IMR-90 (cell line): Measurements from ENCODE around the gene ZFPM1. TPM values are rescaled to one million over a fixed set of nuclear protein-coding genes. Genes with fewer than 3 reads are reported as not detected.
"Not testable (repeated sequence)": the region's sequence is repeated elsewhere in the genome, so short reads cannot be mapped to it uniquely, and the experiment has no call there.

ENCODE experiments used
- ATAC-seq: fragments of 200-7000 bp; cut with Tn5 transposase; 2 replicates; pipeline ENCODE4 v1.9.1; 2020; ENCODE audit warnings: low read depth, mild to moderate bottlenecking, moderate library complexity
- BruUV-seq: library from RNA; stranded (reverse); fragments of 400-500 nt; replicated peaks from 2 replicates; lab custom pipeline; 2021; lab: Mats Ljungman, UMichigan
- CTCF ChIA-PET: fragments of 300-600 bp; formaldehyde crosslinking; extraction: SDS; loops from one replicate; lab custom pipeline; 2021; ENCODE audit warnings: antibody characterized with exemption; lab: Yijun Ruan, JAX
- POLR2A ChIA-PET: fragments of 300-600 bp; sonication (Branson Sonifier 250); formaldehyde crosslinking; loops from one replicate; lab custom pipeline; 2022; ENCODE audit warnings: antibody characterized with exemption; ENCODE audit not compliant: unreplicated experiment; lab: Charles Lee
- DNase-seq: peaks from one replicate; pipeline ENCODE4 v3.0.0; 2013
- H2AFZ ChIP-seq: replicated peaks from 2 replicates; pipeline ENCODE3; 2013; ENCODE audit warnings: low read length, mild to moderate bottlenecking; ENCODE audit not compliant: poor library complexity
- H2AK5ac ChIP-seq: 2 replicates; pipeline ENCODE4 v1.6.1; 2013; ENCODE audit warnings: low read depth, low read length, inconsistent platforms
- H2AK9ac ChIP-seq: replicated peaks from 2 replicates; pipeline ENCODE3; 2013; ENCODE audit warnings: mild to moderate bottlenecking, low read depth, low read length, moderate library complexity; ENCODE audit not compliant: poor library complexity
- H2BK120ac ChIP-seq: 2 replicates; pipeline ENCODE4 v1.6.1; 2013; ENCODE audit warnings: low read depth, low read length, inconsistent platforms
- H2BK15ac ChIP-seq: 3 replicates; pipeline ENCODE4 v1.6.1; 2013; ENCODE audit warnings: low read depth, low read length, inconsistent platforms
- H2BK20ac ChIP-seq: 2 replicates; pipeline ENCODE4 v1.6.1; 2013; ENCODE audit warnings: low read depth, mild to moderate bottlenecking, inconsistent platforms, low read length, moderate library complexity
- H2BK5ac ChIP-seq: 2 replicates; pipeline ENCODE4 v1.6.1; 2013; ENCODE audit warnings: mild to moderate bottlenecking, low read depth, low read length, inconsistent platforms; ENCODE audit not compliant: poor library complexity, severe bottlenecking
- H3K14ac ChIP-seq: replicated peaks from 2 replicates; pipeline ENCODE4 v1.6.1; 2013; ENCODE audit warnings: low read depth, low read length, inconsistent platforms
- H3K18ac ChIP-seq: 2 replicates; pipeline ENCODE4 v1.6.1; 2013; ENCODE audit warnings: low read depth, low read length, control low read depth
- H3K23ac ChIP-seq: 2 replicates; pipeline ENCODE4 v1.6.1; 2013; ENCODE audit warnings: low read depth, low read length, inconsistent platforms
- H3K27ac ChIP-seq: 2 replicates; pipeline ENCODE4 v1.5.1; 2013; ENCODE audit warnings: mild to moderate bottlenecking, control low read depth, low read length; ENCODE audit not compliant: insufficient read depth
- H3K27me3 ChIP-seq: 2 replicates; pipeline ENCODE4 v1.6.1; 2013; ENCODE audit warnings: low read length; ENCODE audit not compliant: control insufficient read depth, insufficient read depth
- H3K36me3 ChIP-seq: 2 replicates; pipeline ENCODE4 v1.6.1; 2013; ENCODE audit warnings: low read length, mixed read lengths; ENCODE audit not compliant: control insufficient read depth, insufficient read depth
- H3K4ac ChIP-seq: 2 replicates; pipeline ENCODE4 v1.6.1; 2013; ENCODE audit warnings: low read depth, low read length, inconsistent platforms
- H3K4me1 ChIP-seq: 2 replicates; pipeline ENCODE4 v1.6.1; 2013; ENCODE audit warnings: low read length, mixed read lengths; ENCODE audit not compliant: control insufficient read depth, insufficient read depth
- H3K4me2 ChIP-seq: 2 replicates; pipeline ENCODE4 v1.6.1; 2013; ENCODE audit warnings: low read depth, mild to moderate bottlenecking, control low read depth, low read length, moderate library complexity
- H3K4me3 ChIP-seq: 2 replicates; pipeline ENCODE4 v1.5.1; 2013; ENCODE audit warnings: low read depth, mild to moderate bottlenecking, control low read depth, low read length, moderate library complexity; ENCODE audit not compliant: insufficient read depth
- H3K56ac ChIP-seq: 2 replicates; pipeline ENCODE4 v1.6.1; 2013; ENCODE audit warnings: low read length, inconsistent platforms; ENCODE audit not compliant: insufficient read depth; ENCODE audit errors: extremely low read depth
- H3K79me1 ChIP-seq, 2 experiments: 2 replicates each; pipeline ENCODE4 v1.6.1; 2013; ENCODE audit warnings: low read length in 2 of 2, inconsistent platforms in 1 of 2, low read depth in 1 of 2
- H3K9ac ChIP-seq: 2 replicates; pipeline ENCODE4 v1.6.1; 2013; ENCODE audit warnings: low read depth, low read length, control low read depth
- H3K9me1 ChIP-seq: 2 replicates; pipeline ENCODE4 v1.6.1; 2013; ENCODE audit warnings: low read length, inconsistent platforms; ENCODE audit not compliant: insufficient read depth
- H3K9me3 ChIP-seq: 2 replicates; pipeline ENCODE4 v1.6.1; 2013; ENCODE audit warnings: low read length; ENCODE audit not compliant: control insufficient read depth, insufficient read depth
- H4K20me1 ChIP-seq: 2 replicates; pipeline ENCODE4 v1.6.1; 2013; ENCODE audit warnings: low read length, inconsistent platforms; ENCODE audit not compliant: insufficient read depth
- H4K5ac ChIP-seq: 2 replicates; pipeline ENCODE4 v1.6.1; 2013; ENCODE audit warnings: mild to moderate bottlenecking, low read depth, low read length, control low read depth
- H4K8ac ChIP-seq, 2 experiments: 2 replicates each; pipeline ENCODE4 v1.6.1; 2013; ENCODE audit warnings: low read depth in 2 of 2, low read length in 2 of 2, control low read depth in 1 of 2, inconsistent platforms in 1 of 2
- H4K91ac ChIP-seq: 2 replicates; pipeline ENCODE4 v1.6.1; 2013; ENCODE audit warnings: low read depth, low read length, inconsistent platforms; ENCODE audit not compliant: insufficient read depth
- WGBS, 2 experiments: methylation state at CpG; one replicate each; pipeline versions ENCODE4 v1.1.5 to v1.1.7; 2013; ENCODE audit warnings: missing lambda C conversion rate in 2 of 2; ENCODE audit not compliant: insufficient read length in 1 of 2; ENCODE audit errors: extremely low coverage in 2 of 2; 5-methylcytosine and 5-hydroxymethylcytosine counted together
- dilution Hi-C: fragments of 300-500 bp; cut with HindIII; formaldehyde crosslinking; loops from one replicate; pipeline ENCODE4 v1.14.3; 2018; ENCODE audit warnings: low sequenced_read_pairs; ENCODE audit not compliant: unreplicated experiment
- in situ Hi-C: fragments of 300-500 bp; cut with MboI; formaldehyde crosslinking; loops from 3 replicates; pipeline ENCODE4 v1.14.3; 2019; ENCODE audit warnings: low sequenced_read_pairs, inconsistent platforms, mixed read lengths
- intact Hi-C: fragments of 100-400 bp; cut with micrococcal nuclease; formaldehyde crosslinking; loops from 2 replicates; pipeline ENCODE4 v1.10.0; 2022
- polyA plus RNA-seq, 3 experiments: library from polyadenylated mRNA; depleted of rRNA; stranded (reverse); fragments of >200 nt; gene quantifications; 2 replicates each; pipeline ENCODE4 v1.2.3, GENCODE V29; 2012; ENCODE audit warnings: low replicate concordance in 1 of 3
- total RNA-seq: library from RNA; depleted of rRNA; stranded (reverse); fragments of >200 nt; gene quantifications from 2 replicates; pipeline ENCODE4 v1.2.3, GENCODE V29; 2012

The ZFPM1 gene
- total and polyA plus RNA-seq, 2 of the 4 experiments (the other 2 are of a cell fraction): 0.36 to 1.1 TPM

GRCh38 chr16:88518411-88519111, 65.5 kb downstream of the ZFPM1 start:
- H2BK120ac ChIP-seq, H3K9me1 ChIP-seq, dilution Hi-C loops, intact Hi-C loops, H3K9me3 ChIP-seq, H3K56ac ChIP-seq, H2BK20ac ChIP-seq, H3K4me1 ChIP-seq, in situ Hi-C loops, H2AK9ac ChIP-seq, H3K79me1 ChIP-seq, H3K18ac ChIP-seq, H3K9ac ChIP-seq, H3K27me3 ChIP-seq, POLR2A ChIA-PET, H3K27ac ChIP-seq, CTCF ChIA-PET, H3K4me3 ChIP-seq, H3K23ac ChIP-seq, H4K5ac ChIP-seq, ATAC-seq, BruUV-seq, H3K4ac ChIP-seq, H3K14ac ChIP-seq, DNase-seq, H4K8ac ChIP-seq, H3K36me3 ChIP-seq, H2BK15ac ChIP-seq, H2AFZ ChIP-seq, H4K20me1 ChIP-seq, H2AK5ac ChIP-seq, H4K91ac ChIP-seq, H3K4me2 ChIP-seq: not testable (repeated sequence)
- WGBS, 2 experiments: 97 to 100% methylated on average over 2 to 4 of the region's 4 CpGs
- peak overlapping the region; percentile 33 for H2BK5ac ChIP-seq
